HEK293 (cell line): ENCODE results near the gene USP1.
A peak's percentile ranks its signal among the peaks of the same experiment; 100 is the strongest.

Experiments used
- CTCF ChIP-seq: fragments of 450-650 bp; formaldehyde crosslinking; IDR thresholded peaks from 2 replicates; pipeline ENCODE4 v1.5.1; 2016; ENCODE audit warnings: missing biosample characterization, missing genetic modification characterization
- ELK4 ChIP-seq: IDR thresholded peaks from 2 replicates; pipeline ENCODE4 v1.6.1; 2011; ENCODE audit warnings: mild to moderate bottlenecking, low read depth, low read length, borderline replicate concordance
- KLF1 ChIP-seq: fragments of 450-650 bp; formaldehyde crosslinking; IDR thresholded peaks from 2 replicates; pipeline ENCODE4 v1.5.1; 2016; ENCODE audit warnings: missing biosample characterization, missing genetic modification characterization
- KLF16 ChIP-seq: fragments of 450-650 bp; formaldehyde crosslinking; IDR thresholded peaks from 2 replicates; pipeline ENCODE4 v1.5.1; 2017; ENCODE audit warnings: missing biosample characterization, missing genetic modification characterization
- MEIS1 ChIP-seq: sonication (generic); formaldehyde crosslinking; IDR thresholded peaks from 2 replicates; pipeline ENCODE4 v1.8.1; 2022; ENCODE audit warnings: missing genetic modification reagents, mild to moderate bottlenecking, borderline replicate concordance
- RBAK ChIP-seq: fragments of 450-650 bp; formaldehyde crosslinking; IDR thresholded peaks from 2 replicates; pipeline ENCODE4 v1.5.1; 2016; ENCODE audit warnings: missing biosample characterization, missing genetic modification characterization
- SP7 ChIP-seq: fragments of 450-650 bp; formaldehyde crosslinking; IDR thresholded peaks from 2 replicates; pipeline ENCODE4 v1.5.1; 2016; ENCODE audit warnings: missing biosample characterization, missing genetic modification characterization
- TRIM28 ChIP-seq: IDR thresholded peaks from 2 replicates; pipeline ENCODE4 v1.6.1; 2011; ENCODE audit warnings: low read length, control low read depth, borderline replicate concordance
- TSHZ1 ChIP-seq: fragments of 450-650 bp; formaldehyde crosslinking; IDR thresholded peaks from 2 replicates; pipeline ENCODE4 v1.5.1; 2016; ENCODE audit warnings: missing biosample characterization, missing genetic modification characterization, borderline replicate concordance
- ZFHX2 ChIP-seq: fragments of 450-650 bp; formaldehyde crosslinking; conservative IDR thresholded peaks from 2 replicates; pipeline ENCODE4 v1.5.1; 2016; ENCODE audit warnings: missing biosample characterization, missing genetic modification characterization
- ZNF112 ChIP-seq: fragments of 450-650 bp; formaldehyde crosslinking; IDR thresholded peaks from 2 replicates; pipeline ENCODE4 v1.5.0; 2017; ENCODE audit warnings: missing biosample characterization, missing genetic modification characterization
- ZNF121 ChIP-seq: fragments of 450-650 bp; formaldehyde crosslinking; IDR thresholded peaks from 2 replicates; pipeline ENCODE4 v1.5.1; 2016; ENCODE audit warnings: missing biosample characterization, missing genetic modification characterization
- ZNF146 ChIP-seq: fragments of 450-650 bp; formaldehyde crosslinking; IDR thresholded peaks from 2 replicates; pipeline ENCODE4 v1.5.1; 2016; ENCODE audit warnings: missing biosample characterization, missing genetic modification characterization
- ZNF155 ChIP-seq: fragments of 450-650 bp; formaldehyde crosslinking; IDR thresholded peaks from 2 replicates; pipeline ENCODE4 v1.5.1; 2016; ENCODE audit warnings: missing biosample characterization, missing genetic modification characterization
- ZNF239 ChIP-seq: fragments of 450-650 bp; formaldehyde crosslinking; IDR thresholded peaks from 2 replicates; pipeline ENCODE4 v1.5.1; 2016; ENCODE audit warnings: missing biosample characterization, missing genetic modification characterization
- ZNF26 ChIP-seq: fragments of 450-650 bp; formaldehyde crosslinking; IDR thresholded peaks from 2 replicates; pipeline ENCODE4 v1.5.1; 2016; ENCODE audit warnings: missing biosample characterization, missing genetic modification characterization
- ZNF324 ChIP-seq: fragments of 450-650 bp; formaldehyde crosslinking; IDR thresholded peaks from 2 replicates; pipeline ENCODE4 v1.5.1; 2016; ENCODE audit warnings: missing biosample characterization, missing genetic modification characterization
- ZNF394 ChIP-seq: fragments of 450-650 bp; formaldehyde crosslinking; IDR thresholded peaks from 2 replicates; pipeline ENCODE4 v1.5.1; 2016; ENCODE audit warnings: missing biosample characterization, missing genetic modification characterization, mild to moderate bottlenecking, moderate library complexity, borderline replicate concordance
- ZNF416 ChIP-seq: fragments of 450-650 bp; formaldehyde crosslinking; IDR thresholded peaks from 2 replicates; pipeline ENCODE4 v1.5.1; 2016; ENCODE audit warnings: missing biosample characterization, missing genetic modification characterization
- ZNF433 ChIP-seq: fragments of 450-650 bp; formaldehyde crosslinking; IDR thresholded peaks from 2 replicates; pipeline ENCODE4 v1.5.1; 2016; ENCODE audit warnings: missing biosample characterization, missing genetic modification characterization, low read depth
- ZNF449 ChIP-seq: fragments of 450-650 bp; formaldehyde crosslinking; IDR thresholded peaks from 2 replicates; pipeline ENCODE4 v1.5.1; 2017; ENCODE audit warnings: missing biosample characterization, mild to moderate bottlenecking, missing genetic modification characterization, moderate library complexity
- ZNF488 ChIP-seq: fragments of 450-650 bp; formaldehyde crosslinking; IDR thresholded peaks from 2 replicates; pipeline ENCODE4 v1.5.1; 2016; ENCODE audit warnings: missing biosample characterization, missing genetic modification characterization
- ZNF544 ChIP-seq: fragments of 450-650 bp; formaldehyde crosslinking; IDR thresholded peaks from 2 replicates; pipeline ENCODE4 v1.5.0; 2017; ENCODE audit warnings: missing biosample characterization, missing genetic modification characterization
- ZNF558 ChIP-seq: fragments of 450-650 bp; formaldehyde crosslinking; IDR thresholded peaks from 2 replicates; pipeline ENCODE4 v1.5.1; 2016; ENCODE audit warnings: missing biosample characterization, missing genetic modification characterization
- ZNF580 ChIP-seq: fragments of 450-650 bp; formaldehyde crosslinking; IDR thresholded peaks from 2 replicates; pipeline ENCODE4 v1.5.1; 2016; ENCODE audit warnings: missing biosample characterization, missing genetic modification characterization
- ZNF585B ChIP-seq: fragments of 450-650 bp; formaldehyde crosslinking; IDR thresholded peaks from 2 replicates; pipeline ENCODE4 v1.5.1; 2016; ENCODE audit warnings: missing biosample characterization, missing genetic modification characterization
- ZNF596 ChIP-seq: fragments of 450-650 bp; IDR thresholded peaks from 2 replicates; pipeline ENCODE4 v1.5.0; 2018; ENCODE audit warnings: missing biosample characterization, mild to moderate bottlenecking, missing genetic modification characterization, moderate library complexity
- ZNF624 ChIP-seq: fragments of 450-650 bp; formaldehyde crosslinking; IDR thresholded peaks from 2 replicates; pipeline ENCODE4 v1.5.1; 2017; ENCODE audit warnings: missing biosample characterization, missing genetic modification characterization
- ZNF76 ChIP-seq: fragments of 450-650 bp; formaldehyde crosslinking; IDR thresholded peaks from 2 replicates; pipeline ENCODE4; 2016; ENCODE audit warnings: low read depth, missing biosample characterization, missing genetic modification characterization, borderline replicate concordance
- ZNF830 ChIP-seq: fragments of 450-650 bp; IDR thresholded peaks from 2 replicates; pipeline ENCODE4 v1.5.0; 2018; ENCODE audit warnings: missing biosample characterization, missing genetic modification characterization, low read depth, mild to moderate bottlenecking, moderate library complexity
- ZNF837 ChIP-seq: fragments of 450-650 bp; formaldehyde crosslinking; IDR thresholded peaks from 2 replicates; pipeline ENCODE4 v1.5.1; 2016; ENCODE audit warnings: missing biosample characterization, missing genetic modification characterization

The USP1 gene

GRCh38 chr1:62436039-62436465, 797 bp upstream of the USP1 start (continued):
- TF ChIP-seq ZNF394 (tag by site-specific recombination): peak; percentile 59; the same call in 1 of the 2 replicates
- TF ChIP-seq ZNF544: no peak
- no peak for TF ChIP-seq CTCF
- TF ChIP-seq ZNF416 (tag by site-specific recombination): no peak
- TF ChIP-seq ZFHX2 (tag by site-specific recombination): no peak
- TF ChIP-seq ZNF146: no peak
- TF ChIP-seq ZNF155 (tag by site-specific recombination): no peak
- TF ChIP-seq ZNF26 (tag by site-specific recombination): no peak
- TF ChIP-seq ZNF239 (tag by site-specific recombination): no peak
- TF ChIP-seq ZNF433 (tag by site-specific recombination): no peak
- TF ChIP-seq ZNF112 (tag by site-specific recombination): no peak
- 0 out of 2 replicates have a peak, but pooled peaks have one; percentile 31 for TF ChIP-seq ZNF596 (tag by site-specific recombination)
- no peak for TF ChIP-seq ZNF837
- no peak for TF ChIP-seq ZNF121 (tag by site-specific recombination)
- no peak for TF ChIP-seq ELK4
- TF ChIP-seq ZNF449 (tag by site-specific recombination): peak; percentile 73; the same call in 1 of the 2 replicates
- TF ChIP-seq ZNF558 (tag by site-specific recombination): no peak
- TF ChIP-seq ZNF488 (tag by site-specific recombination): no peak
- TF ChIP-seq KLF1 (tag by site-specific recombination): peak; percentile 67
- TF ChIP-seq ZNF324: peak; percentile 73; the same call in 1 of the 2 replicates
- no peak for TF ChIP-seq ZNF624 (tag by site-specific recombination)
- no peak for TF ChIP-seq ZNF830 (tag by site-specific recombination)
- TF ChIP-seq ZNF580 (tag by site-specific recombination): no peak
- TF ChIP-seq TRIM28: no peak
- peak; percentile 49 for TF ChIP-seq ZNF76 (tag by site-specific recombination)
- no peak for TF ChIP-seq KLF16 (tag by site-specific recombination)
- no peak for TF ChIP-seq ZNF585B (tag by site-specific recombination)
- no peak for TF ChIP-seq RBAK
- TF ChIP-seq TSHZ1 (tag by site-specific recombination): no peak
- TF ChIP-seq MEIS1 (CRISPR knock-in tag): no peak
- no peak; the same call in none of the 2 replicates for TF ChIP-seq SP7
